Tibial nerve (tissue), 4 donors: ENCODE results near the gene CD300A.

Experiments
- CTCF ChIP-seq, 5 experiments: fragments of 200-600 bp in 3 of 5; fragments of 450-650 bp in 2 of 5; sonication (generic) in 3 of 5; IDR thresholded peaks; one replicate each; pipeline ENCODE4 v1.5.1; 2016 to 2019; ENCODE audit warnings: antibody characterized with exemption in 5 of 5, mild to moderate bottlenecking in 3 of 5, moderate library complexity in 2 of 5
- EP300 ChIP-seq, 2 donors: sonication (generic); formaldehyde crosslinking; IDR thresholded peaks; one replicate each; pipeline ENCODE4 v1.6.1; 2017; ENCODE audit warnings: antibody characterized with exemption in 2 of 2, mild to moderate bottlenecking in 1 of 2
- POLR2A ChIP-seq, 2 donors: fragments of 450-650 bp; IDR thresholded peaks; one replicate each; pipeline ENCODE4 v1.6.1; 2017; ENCODE audit warnings: antibody characterized with exemption in 2 of 2, mild to moderate bottlenecking in 2 of 2, moderate library complexity in 2 of 2

- TF ChIP-seq CTCF (IDR thresholded peaks at IDR 0.05) (no peak), POLR2A (IDR thresholded peaks at IDR 0.05) (no peak), EP300 (IDR thresholded peaks at IDR 0.05) (no peak)
Measured at GRCh38 chr17:74445158-74445557, 21.3 kb upstream of the CD300A start.
